GM21515 (cell line): Measurements from ENCODE around the gene GCNT1.
"Not testable (repeated sequence)": the region's sequence is repeated elsewhere in the genome, so short reads cannot be mapped to it uniquely, and the experiment has no call there.

ENCODE experiments used
- ATAC-seq: cut with Tn5 transposase; IDR thresholded peaks from one replicate; pipeline ENCODE4 v1.9.1; 2021; ENCODE audit not compliant: unreplicated experiment

Gene GCNT1

DNA sequence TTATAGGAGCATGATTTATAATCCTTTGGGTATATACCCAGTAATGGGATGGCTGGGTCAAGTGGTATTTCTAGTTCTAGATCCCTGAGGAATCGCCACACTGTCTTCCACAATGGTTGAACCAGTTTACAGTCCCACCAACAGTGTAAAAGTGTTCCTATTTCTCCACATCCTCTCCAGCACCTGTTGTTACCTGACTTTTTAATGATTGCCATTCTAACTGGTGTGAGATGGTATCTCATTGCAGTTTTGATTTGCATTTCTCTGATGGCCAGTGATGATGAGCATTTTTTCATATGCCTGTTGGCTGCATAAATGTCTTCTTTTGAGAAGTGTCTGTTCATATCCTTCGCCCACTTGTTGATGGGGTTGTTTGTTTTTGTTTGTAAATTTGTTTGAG, 20.4 kb downstream of the GCNT1 start:
- ATAC-seq: not testable (repeated sequence)

DNA sequence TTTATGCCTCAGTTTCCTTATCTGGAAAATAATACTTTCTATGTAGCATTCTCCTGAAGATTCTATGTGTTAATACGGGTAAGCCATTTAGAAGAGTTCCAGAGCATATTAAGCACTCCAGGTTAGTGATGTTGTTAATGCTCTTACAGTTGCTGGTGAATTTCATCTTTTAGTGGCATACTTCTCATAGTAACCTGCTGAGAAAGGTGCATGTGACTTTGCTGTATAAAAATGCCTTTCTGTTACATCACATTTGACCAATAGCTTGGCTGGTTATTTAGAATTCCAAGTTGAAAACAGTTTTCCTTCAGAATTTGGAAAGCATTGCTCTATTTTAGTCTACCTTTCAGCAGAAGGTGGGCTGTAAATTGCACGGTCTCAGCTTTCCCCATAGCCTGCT, 27.2 kb downstream of the GCNT1 start:
- no peak for ATAC-seq

GRCh38 chr9:76490249-76490990, 31.4 kb downstream of the GCNT1 start:
- ATAC-seq: no peak

DNA sequence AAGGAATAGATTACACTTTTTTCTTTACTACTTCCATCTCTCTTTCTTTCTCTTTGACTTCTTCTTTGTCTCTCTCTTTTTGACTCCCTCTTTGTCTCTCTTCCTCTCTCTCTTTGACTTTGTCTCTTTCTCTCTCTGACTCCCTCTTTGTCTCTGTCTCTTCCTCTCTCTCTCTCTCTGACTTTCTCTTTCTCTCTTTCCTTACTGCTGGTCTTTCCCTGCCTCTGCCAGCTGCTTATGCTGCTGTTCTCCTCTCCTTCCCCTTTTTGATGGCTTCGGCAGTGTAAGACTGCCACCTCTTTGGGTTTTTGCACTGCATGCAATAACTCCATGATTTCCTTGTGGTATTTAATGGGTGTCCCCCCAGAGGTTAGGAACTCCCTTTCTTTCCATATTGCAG, 32.1 kb downstream of the GCNT1 start:
- ATAC-seq: not testable (repeated sequence)

DNA sequence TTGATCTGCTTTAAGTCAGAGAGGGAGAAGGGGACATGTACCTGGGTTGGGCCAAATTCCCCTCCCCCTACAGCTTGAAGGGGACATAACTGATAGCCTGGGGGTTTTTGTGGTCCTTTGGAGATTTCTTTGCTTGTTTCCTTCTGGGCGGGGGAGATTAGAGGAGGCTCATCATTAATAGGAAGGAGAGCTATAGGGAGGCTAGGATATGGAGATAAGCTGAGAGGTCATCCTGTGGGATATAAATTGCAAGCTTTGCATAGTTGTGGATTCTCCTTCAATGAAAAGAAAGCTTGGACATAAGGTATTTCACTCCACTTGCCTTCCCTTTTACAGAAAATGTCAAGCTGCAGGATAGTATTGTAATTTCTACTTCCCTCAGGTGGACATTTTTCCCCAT, 34.5 kb downstream of the GCNT1 start:
- not testable (repeated sequence) for ATAC-seq

- no peak for ATAC-seq
Observed at GRCh38 chr9:76500061-76500460, 41.1 kb downstream of the GCNT1 start.

GRCh38 chr9:76502746-76503145, 43.8 kb downstream of the GCNT1 start:
- no peak for ATAC-seq

- no peak for ATAC-seq
Observed at GRCh38 chr9:76510041-76510440, 51.1 kb downstream of the GCNT1 start.

GRCh38 chr9:76510446-76510845, 51.5 kb downstream of the GCNT1 start:
- no peak for ATAC-seq

DNA sequence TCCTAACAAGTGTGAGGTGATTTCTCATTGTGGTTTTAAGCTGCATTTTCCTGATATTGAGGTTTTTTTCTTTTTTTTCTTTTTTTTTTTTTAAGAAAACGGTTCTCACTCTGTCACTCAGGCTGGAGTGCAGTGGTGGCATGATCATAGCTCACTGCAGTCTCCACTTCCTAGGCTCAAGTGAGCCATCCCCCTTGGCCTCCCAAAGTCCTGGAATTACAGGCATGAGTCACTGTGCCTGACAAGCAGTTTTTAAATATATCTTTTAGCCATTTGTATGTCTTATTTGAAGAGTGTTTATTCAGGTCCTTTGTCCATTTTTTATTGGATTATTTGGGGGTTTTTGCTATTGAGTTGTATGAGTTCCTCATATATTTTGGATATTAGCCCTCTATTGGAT, 53.8 kb downstream of the GCNT1 start:
- ATAC-seq: no peak

DNA sequence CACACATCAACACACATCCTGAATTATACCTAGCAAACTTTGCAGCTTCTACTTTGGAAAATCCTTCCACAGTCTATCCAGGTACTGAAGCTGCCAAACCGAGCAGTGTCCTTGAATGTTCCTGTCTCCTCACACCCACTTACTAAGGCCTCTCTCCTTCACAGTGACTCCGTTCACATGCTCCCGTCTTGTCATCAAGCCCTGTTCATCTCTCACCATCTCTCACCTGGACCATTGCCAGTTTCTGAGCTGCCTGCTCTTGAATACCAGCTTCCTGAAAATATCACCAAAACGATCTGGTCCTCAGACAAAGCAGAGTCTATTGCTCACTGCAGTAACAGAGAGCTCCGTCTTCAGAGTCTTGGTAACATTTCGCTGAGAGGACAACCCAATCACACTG, 57.4 kb downstream of the GCNT1 start:
- ATAC-seq: no peak

DNA sequence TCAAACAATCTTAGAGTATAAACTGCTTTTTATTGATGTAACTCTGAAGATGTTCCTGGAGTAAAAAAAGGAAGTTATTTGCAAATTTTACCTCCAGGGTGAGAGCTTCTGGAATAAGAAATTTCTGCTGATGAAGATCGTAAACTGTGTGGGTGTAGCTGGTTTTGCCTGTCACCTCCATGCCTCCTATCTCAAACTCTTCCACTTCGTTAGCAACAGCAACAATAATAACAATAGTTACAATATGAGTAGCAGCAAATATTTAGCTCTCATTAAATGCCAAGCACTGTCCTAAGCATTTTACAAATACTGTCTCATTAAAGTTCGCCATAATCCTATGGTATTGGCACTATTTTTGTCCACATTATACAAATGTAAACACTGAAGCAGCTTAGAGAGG, 57.9 kb downstream of the GCNT1 start:
- no peak for ATAC-seq

DNA sequence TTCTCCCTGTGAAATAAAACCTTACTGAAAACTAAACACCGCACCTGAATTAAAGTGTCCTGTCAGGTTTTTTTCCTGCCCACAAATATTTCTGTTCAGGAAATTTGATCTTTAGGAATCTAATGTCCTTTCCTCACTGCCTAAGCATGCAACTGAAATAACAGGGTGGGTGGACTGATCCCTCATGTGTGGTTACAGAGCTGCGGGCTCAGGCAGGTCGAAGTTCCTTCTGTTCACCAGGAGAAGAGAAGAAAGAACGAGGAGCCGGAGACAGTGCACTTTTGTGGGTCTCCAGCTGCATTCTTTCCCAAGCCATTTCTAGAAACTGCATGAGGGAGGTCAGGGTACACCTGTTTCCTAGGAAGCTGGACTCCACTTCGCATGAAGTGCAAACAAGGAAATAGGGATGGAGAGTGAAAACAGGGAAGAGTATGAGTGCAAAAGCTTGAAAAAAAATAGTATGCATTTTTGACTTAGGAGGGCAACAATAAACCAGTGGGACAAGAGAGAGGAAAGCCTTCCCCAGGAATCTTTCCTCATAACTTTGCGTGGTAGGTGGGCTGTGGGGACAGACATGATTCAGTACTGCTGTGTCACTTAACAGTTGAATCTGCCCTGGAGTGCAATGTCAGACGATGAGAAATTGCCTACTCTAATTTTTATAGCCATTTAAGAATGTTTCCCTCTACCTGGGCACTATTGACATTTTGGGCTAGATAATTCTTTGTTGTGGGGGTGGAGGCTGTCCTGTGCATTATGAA, 60.3 kb downstream of the GCNT1 start:
- ATAC-seq: no peak

DNA sequence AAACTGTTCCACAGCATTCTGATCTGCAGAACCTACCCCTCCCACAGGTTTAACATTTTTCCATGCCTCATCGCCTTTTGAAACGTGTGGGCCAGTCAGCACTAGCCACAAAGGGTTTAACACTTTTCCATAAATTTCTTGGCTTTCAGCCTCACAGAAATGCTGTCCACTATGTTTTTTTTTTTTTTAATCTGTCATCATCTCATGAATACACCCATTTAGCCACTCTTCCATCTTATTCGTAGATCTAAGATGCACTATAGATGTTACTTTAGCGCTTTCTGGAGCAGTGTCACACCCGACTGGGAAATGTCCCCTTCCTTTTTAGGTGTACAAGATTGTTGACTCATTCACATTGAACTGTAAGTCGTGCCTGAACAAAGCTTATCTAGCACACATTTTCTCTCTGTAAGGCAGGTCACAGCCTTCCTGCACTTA, 62.3 kb downstream of the GCNT1 start:
- no peak for ATAC-seq

DNA sequence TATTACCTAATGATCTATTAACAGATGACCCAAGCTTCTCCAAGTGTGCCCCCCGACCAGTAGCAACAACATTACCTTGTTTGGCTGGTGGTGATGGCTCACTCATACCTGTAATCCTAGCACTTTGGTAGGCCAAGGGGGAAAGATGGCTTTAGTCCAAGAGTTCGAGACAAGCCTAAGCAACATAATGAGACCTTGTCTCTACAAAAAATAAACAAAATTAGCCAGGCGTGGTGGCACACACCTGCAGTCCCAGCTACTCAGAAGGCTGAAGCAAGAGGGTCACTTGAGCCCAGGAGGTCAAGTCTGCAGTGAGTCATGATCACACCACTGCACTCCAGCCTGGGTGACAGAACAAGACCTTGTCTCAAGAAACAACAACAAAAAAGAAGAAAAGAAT, 62.9 kb downstream of the GCNT1 start:
- no peak for ATAC-seq

DNA sequence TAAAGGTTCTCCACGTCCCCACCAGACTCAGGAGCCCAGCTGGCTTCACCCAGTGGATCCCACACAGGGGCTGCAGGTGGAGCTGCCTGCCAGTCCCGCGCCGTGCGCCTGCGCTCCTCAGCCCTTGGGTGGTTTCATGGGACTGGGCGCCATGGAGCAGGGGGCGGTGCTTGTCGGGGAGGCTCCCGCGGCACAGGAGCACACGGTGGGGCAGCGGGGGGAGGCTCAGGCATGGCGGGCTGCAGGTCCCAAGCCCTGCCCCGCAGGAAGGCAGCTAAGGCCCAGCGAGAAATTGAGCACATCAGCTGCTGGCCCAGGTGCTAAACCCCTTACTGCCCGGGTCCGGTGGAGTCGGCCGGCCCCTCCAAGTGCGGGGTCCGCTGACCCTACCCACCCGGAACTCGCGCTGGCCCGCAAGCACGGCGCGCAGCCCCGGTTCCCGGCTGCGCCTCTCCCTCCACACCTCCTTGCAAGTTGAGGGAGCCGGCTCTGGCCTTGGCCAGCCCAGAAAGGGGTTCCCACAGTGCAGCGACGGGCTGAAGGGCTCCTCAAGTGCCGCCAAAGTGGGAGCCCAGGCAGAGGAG, 64.7 kb downstream of the GCNT1 start:
- ATAC-seq: not testable (repeated sequence)

DNA sequence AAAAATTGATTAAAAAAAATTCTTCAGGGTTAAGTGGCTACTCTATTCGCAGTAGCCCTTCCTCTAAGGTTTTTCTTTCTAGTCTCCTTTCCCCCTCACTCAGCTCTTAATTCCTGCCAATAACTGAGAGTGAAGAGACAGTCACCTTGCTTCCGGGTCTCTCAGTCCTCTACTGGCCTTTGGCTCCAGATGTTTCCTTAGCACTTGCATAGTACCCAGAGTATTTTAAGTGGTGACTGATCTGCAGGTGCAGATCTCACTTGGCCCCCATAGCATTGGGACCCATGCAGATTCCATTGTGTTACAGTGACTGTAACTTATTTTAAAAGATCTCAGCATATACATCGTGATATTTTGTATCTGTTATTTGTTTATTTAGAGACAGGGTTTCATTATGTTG, 66.2 kb downstream of the GCNT1 start:
- no peak for ATAC-seq

- no peak for ATAC-seq
Observed at GRCh38 chr9:76526026-76526425, 67.0 kb downstream of the GCNT1 start.

DNA sequence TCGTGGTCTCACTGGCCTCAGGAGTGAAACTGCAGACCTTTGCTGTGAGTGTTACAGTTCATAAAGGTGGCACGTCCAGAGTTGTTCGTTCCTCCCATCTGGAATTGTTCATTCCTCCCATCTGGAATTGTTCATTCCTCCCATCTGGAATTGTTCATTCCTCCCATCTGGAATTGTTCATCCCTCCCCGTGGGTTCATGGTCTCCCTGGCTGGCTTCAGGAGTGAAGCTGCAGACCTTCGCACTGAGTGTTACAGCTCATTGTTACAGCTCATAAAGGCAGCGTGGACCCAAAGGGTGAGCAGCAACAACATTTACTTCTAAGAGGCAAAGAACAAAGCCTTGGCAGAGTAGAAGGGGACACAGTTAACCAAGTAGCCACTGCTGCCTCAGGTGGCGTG, 69.1 kb downstream of the GCNT1 start:
- no peak for ATAC-seq

- no peak for ATAC-seq
Observed at GRCh38 chr9:76528642-76529190, 69.7 kb downstream of the GCNT1 start.

GRCh38 chr9:76529653-76530052, 70.7 kb downstream of the GCNT1 start:
- ATAC-seq: no peak
